Measurements from ENCODE around the gene CUX1.

The CUX1 gene

GRCh38 chr7:102232611-102233286, 415.3 kb downstream of the CUX1 start:
- H3K4me3 Mint-ChIP-seq = no peak overlapping the region
- H3K4me1 Mint-ChIP-seq = peaks cover 0 to 2% of the 10 kb centered on the region in 2 donors
- DNase-seq = no peak
- no peaks in the 10 kb centered on the region for H3K9me3 Mint-ChIP-seq
- no peaks in the 10 kb centered on the region for H3K27me3 Mint-ChIP-seq
- ATAC-seq (replicated peaks) = no peak
- peaks cover 20 to 33% of the 10 kb centered on the region in 2 donors for H3K36me3 Mint-ChIP-seq
- H3K27ac Mint-ChIP-seq = no peak overlapping the region

- H3K4me3 Mint-ChIP-seq = no peak overlapping the region
These were observed 416.7 kb downstream of the CUX1 start for GRCh38 chr7:102234131-102234530.

GRCh38 chr7:102234801-102235550, 417.6 kb downstream of the CUX1 start:
- Mint-ChIP-seq H3K36me3 (peaks cover 23 to 35% of the 10 kb centered on the region in 2 donors), H3K27ac (no peak overlapping the region), H3K4me1 (peaks cover 0 to 2% of the 10 kb centered on the region in 2 donors), H3K4me3 (no peak overlapping the region), H3K9me3 (no peaks in the 10 kb centered on the region), H3K27me3 (no peaks in the 10 kb centered on the region)
- DNase-seq (no peak), ATAC-seq (replicated peaks) (no peak)

More at GRCh38 chr7:102234131-102234530, 416.7 kb downstream of the CUX1 start:
- Mint-ChIP-seq H3K27ac (no peak overlapping the region), H3K27me3 (no peaks in the 10 kb centered on the region), H3K36me3 (peaks cover 22 to 29% of the 10 kb centered on the region in 2 donors), H3K4me1 (peaks cover 0 to 2% of the 10 kb centered on the region in 2 donors), H3K9me3 (no peaks in the 10 kb centered on the region)
- no peak for ATAC-seq (replicated peaks)
- no peak for DNase-seq

- no peak for ATAC-seq (replicated peaks)
- Mint-ChIP-seq H3K4me3 (no peak overlapping the region), H3K9me3 (no peaks in the 10 kb centered on the region), H3K36me3 (peaks cover 24 to 39% of the 10 kb centered on the region in 2 donors), H3K27me3 (no peaks in the 10 kb centered on the region), H3K27ac (no peak overlapping the region), H3K4me1 (peaks cover 0 to 2% of the 10 kb centered on the region in 2 donors)
- no peak for DNase-seq
These were observed 418.7 kb downstream of the CUX1 start for GRCh38 chr7:102236102-102236501.

GRCh38 chr7:102236592-102237287, 419.3 kb downstream of the CUX1 start:
- Mint-ChIP-seq H3K36me3 (peaks cover 26 to 43% of the 10 kb centered on the region in 2 donors), H3K27ac (peak overlapping the region; percentile 22), H3K4me3 (no peak overlapping the region), H3K9me3 (no peaks in the 10 kb centered on the region), H3K27me3 (no peaks in the 10 kb centered on the region), H3K4me1 (peaks cover 0 to 2% of the 10 kb centered on the region in 2 donors)
- DNase-seq (peak; percentile 43), ATAC-seq (replicated peaks) (peak; percentile 82 to 88)

GRCh38 chr7:102239206-102239820, 421.9 kb downstream of the CUX1 start:
- Mint-ChIP-seq H3K4me3 (no peak overlapping the region), H3K36me3 (peaks cover 23 to 38% of the 10 kb centered on the region in 2 donors), H3K27ac (no peak overlapping the region), H3K27me3 (no peaks in the 10 kb centered on the region), H3K9me3 (no peaks in the 10 kb centered on the region), H3K4me1 (peaks cover 0 to 2% of the 10 kb centered on the region in 2 donors)
- DNase-seq (no peak), ATAC-seq (replicated peaks) (no peak)

GRCh38 chr7:102241431-102241830, 424.0 kb downstream of the CUX1 start:
- H3K4me3 Mint-ChIP-seq = no peak overlapping the region
- DNase-seq = no peak
- peaks cover 24 to 36% of the 10 kb centered on the region in 2 donors for H3K36me3 Mint-ChIP-seq
- no peaks in the 10 kb centered on the region for H3K27me3 Mint-ChIP-seq
- H3K4me1 Mint-ChIP-seq = peaks cover 0 to 2% of the 10 kb centered on the region in 2 donors
- H3K27ac Mint-ChIP-seq = no peak overlapping the region
- ATAC-seq (replicated peaks) = no peak
- H3K9me3 Mint-ChIP-seq = no peaks in the 10 kb centered on the region

- Mint-ChIP-seq H3K27me3 (no peaks in the 10 kb centered on the region), H3K36me3 (peaks cover 15 to 29% of the 10 kb centered on the region in 2 donors), H3K4me3 (no peak overlapping the region), H3K27ac (no peak overlapping the region), H3K4me1 (no peaks in the 10 kb centered on the region), H3K9me3 (no peaks in the 10 kb centered on the region)
- DNase-seq (no peak), ATAC-seq (replicated peaks) (no peak)
These were observed 427.2 kb downstream of the CUX1 start for GRCh38 chr7:102244601-102245000.

- Mint-ChIP-seq H3K9me3 (no peaks in the 10 kb centered on the region), H3K4me3 (no peak overlapping the region), H3K27ac (no peak overlapping the region), H3K4me1 (peaks cover 3 to 6% of the 10 kb centered on the region in 2 donors), H3K27me3 (no peaks in the 10 kb centered on the region), H3K36me3 (peaks cover 16 to 21% of the 10 kb centered on the region in 2 donors)
- ATAC-seq (replicated peaks) (no peak), DNase-seq (no peak)
These were observed 430.6 kb downstream of the CUX1 start for GRCh38 chr7:102248081-102248455.

- H3K36me3 Mint-ChIP-seq = peaks cover 14 to 19% of the 10 kb centered on the region in 2 donors
These were observed 431.3 kb downstream of the CUX1 start for GRCh38 chr7:102248456-102249395.

GRCh38 chr7:102251531-102252365, 434.3 kb downstream of the CUX1 start:
- peaks cover 10 to 19% of the 10 kb centered on the region in 2 donors for H3K36me3 Mint-ChIP-seq
- DNase-seq (no peak), ATAC-seq (replicated peaks) (no peak)
- no peak overlapping the region for H3K4me3 Mint-ChIP-seq
- no peaks in the 10 kb centered on the region for H3K9me3 Mint-ChIP-seq
- peaks cover 3 to 6% of the 10 kb centered on the region in 2 donors for H3K4me1 Mint-ChIP-seq
- H3K27me3 Mint-ChIP-seq = no peaks in the 10 kb centered on the region
- H3K27ac Mint-ChIP-seq = peak overlapping the region; percentile 63

More at GRCh38 chr7:102248456-102249395, 431.3 kb downstream of the CUX1 start:
- Mint-ChIP-seq H3K27ac (no peak overlapping the region), H3K9me3 (no peaks in the 10 kb centered on the region), H3K4me3 (no peak overlapping the region), H3K4me1 (peaks cover 3 to 6% of the 10 kb centered on the region in 2 donors), H3K27me3 (no peaks in the 10 kb centered on the region)
- ATAC-seq (replicated peaks) (no peak), DNase-seq (no peak)

GRCh38 chr7:102252366-102252982, 435.0 kb downstream of the CUX1 start:
- Mint-ChIP-seq H3K9me3 (no peaks in the 10 kb centered on the region), H3K36me3 (peaks cover 8 to 12% of the 10 kb centered on the region in 2 donors), H3K27ac (no peak overlapping the region), H3K4me1 (peaks cover 3 to 6% of the 10 kb centered on the region in 2 donors), H3K4me3 (no peak overlapping the region), H3K27me3 (no peaks in the 10 kb centered on the region)
- ATAC-seq (replicated peaks) (no peak), DNase-seq (no peak)

Measured in stimulated activated naive B cell treated with anti-CD40 and anti-IgM and Interleukin-4, amounts not matched to agents 10 μg/mL and 1 μg/mL and 100 μg/mL, for 72 hours (primary cell).